Activated B cell treated with CpG ODN at 0.5 μM for 24 hours (primary cell): ENCODE results near the gene ZNF503. TPM values are rescaled to one million over a fixed set of nuclear protein-coding genes. Genes with fewer than 3 reads are reported as not detected.

Experiments
- ATAC-seq: fragments of 200-7000 bp; cut with Tn5 transposase; one replicate; pipeline ENCODE4 v1.10.0; 2021; ENCODE audit warnings: low read depth, mild to moderate bottlenecking, moderate library complexity
- CTCF ChIA-PET: fragments of 350-600 bp; sonication (Branson Sonifier 250); formaldehyde crosslinking; loops from one replicate; lab custom pipeline; 2021; ENCODE audit warnings: antibody characterized with exemption; lab: Charles Lee
- POLR2A ChIA-PET: fragments of 350-600 bp; sonication (Branson Sonifier 250); formaldehyde crosslinking; loops from one replicate; lab custom pipeline; 2021; ENCODE audit warnings: antibody characterized with exemption; lab: Charles Lee
- DNase-seq: peaks from one replicate; pipeline ENCODE4 v3.0.0; 2022
- H3K27ac Mint-ChIP-seq: one replicate; pipeline ENCODE4 v1.8.0; 2020; ENCODE audit warnings: mixed read lengths
- H3K27me3 Mint-ChIP-seq: one replicate; pipeline ENCODE4 v1.8.0; 2021; ENCODE audit warnings: mixed read lengths
- H3K36me3 Mint-ChIP-seq: one replicate; pipeline ENCODE4 v1.8.0; 2021; ENCODE audit warnings: low read depth, mixed read lengths
- H3K4me1 Mint-ChIP-seq: one replicate; pipeline ENCODE4 v1.8.0; 2021; ENCODE audit warnings: mixed read lengths
- H3K4me3 Mint-ChIP-seq: one replicate; pipeline ENCODE4 v1.8.0; 2020; ENCODE audit warnings: mild to moderate bottlenecking, mixed read lengths
- H3K9me3 Mint-ChIP-seq: one replicate; pipeline ENCODE4 v1.8.0; 2020; ENCODE audit warnings: mixed read lengths
- intact Hi-C: fragments of 100-400 bp; cut with micrococcal nuclease; formaldehyde crosslinking; loops from one replicate; pipeline ENCODE4 v1.15.1; 2024
- total RNA-seq: library from RNA; stranded (reverse); gene quantifications from 2 replicates; pipeline ENCODE4 v1.2.3, GENCODE V29; 2022
- TF ChIP-seq, protein P1 (sequence below): fragments of 200-600 bp; IDR thresholded peaks from one replicate; pipeline ENCODE4 v1.8.0; 2022; ENCODE audit warnings: antibody characterized with exemption, mild to moderate bottlenecking

The ZNF503 gene
- total RNA-seq, 1 donor from 2014 or later: not detected

DNA sequence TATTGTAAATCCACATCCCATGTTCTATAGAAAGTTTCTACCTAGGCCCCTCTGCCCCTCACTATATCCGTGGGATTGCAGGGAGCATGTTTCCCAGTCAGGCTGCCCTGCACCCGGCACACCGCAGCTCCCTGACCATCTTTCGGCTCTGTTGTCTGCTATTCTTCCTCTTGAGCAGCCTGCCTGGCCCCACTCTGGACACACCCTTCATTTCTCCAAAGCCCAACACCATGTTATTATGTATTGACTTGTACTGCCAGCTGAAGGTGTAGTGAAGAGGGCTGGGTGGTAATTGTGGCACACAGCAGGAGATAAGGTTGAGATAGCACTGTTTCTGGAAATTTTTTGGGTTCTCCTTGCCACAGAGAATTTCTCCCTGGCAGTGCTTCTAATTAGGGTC is 39.6 kb upstream of the ZNF503 start:
- POLR2A ChIA-PET: no interaction called here
- Mint-ChIP-seq H3K36me3 (no peaks in the 10 kb centered on the region), H3K9me3 (peaks cover 15% of the 10 kb centered on the region), H3K27ac (no peak overlapping the region), H3K27me3 (peaks cover 10% of the 10 kb centered on the region), H3K4me1 (no peaks in the 10 kb centered on the region), H3K4me3 (no peak overlapping the region)
- TF ChIP-seq, protein P1, sequence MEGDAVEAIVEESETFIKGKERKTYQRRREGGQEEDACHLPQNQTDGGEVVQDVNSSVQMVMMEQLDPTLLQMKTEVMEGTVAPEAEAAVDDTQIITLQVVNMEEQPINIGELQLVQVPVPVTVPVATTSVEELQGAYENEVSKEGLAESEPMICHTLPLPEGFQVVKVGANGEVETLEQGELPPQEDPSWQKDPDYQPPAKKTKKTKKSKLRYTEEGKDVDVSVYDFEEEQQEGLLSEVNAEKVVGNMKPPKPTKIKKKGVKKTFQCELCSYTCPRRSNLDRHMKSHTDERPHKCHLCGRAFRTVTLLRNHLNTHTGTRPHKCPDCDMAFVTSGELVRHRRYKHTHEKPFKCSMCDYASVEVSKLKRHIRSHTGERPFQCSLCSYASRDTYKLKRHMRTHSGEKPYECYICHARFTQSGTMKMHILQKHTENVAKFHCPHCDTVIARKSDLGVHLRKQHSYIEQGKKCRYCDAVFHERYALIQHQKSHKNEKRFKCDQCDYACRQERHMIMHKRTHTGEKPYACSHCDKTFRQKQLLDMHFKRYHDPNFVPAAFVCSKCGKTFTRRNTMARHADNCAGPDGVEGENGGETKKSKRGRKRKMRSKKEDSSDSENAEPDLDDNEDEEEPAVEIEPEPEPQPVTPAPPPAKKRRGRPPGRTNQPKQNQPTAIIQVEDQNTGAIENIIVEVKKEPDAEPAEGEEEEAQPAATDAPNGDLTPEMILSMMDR: no peak
- DNase-seq (no peak), ATAC-seq (no peak)
- CTCF ChIA-PET: interaction anchor here (0.8 kb wide), 1 partner anchor 13 kb away, joined by 3 read pairs; no protein-coding TSS in a partner anchor
- intact Hi-C loops: no loop called here

DNA sequence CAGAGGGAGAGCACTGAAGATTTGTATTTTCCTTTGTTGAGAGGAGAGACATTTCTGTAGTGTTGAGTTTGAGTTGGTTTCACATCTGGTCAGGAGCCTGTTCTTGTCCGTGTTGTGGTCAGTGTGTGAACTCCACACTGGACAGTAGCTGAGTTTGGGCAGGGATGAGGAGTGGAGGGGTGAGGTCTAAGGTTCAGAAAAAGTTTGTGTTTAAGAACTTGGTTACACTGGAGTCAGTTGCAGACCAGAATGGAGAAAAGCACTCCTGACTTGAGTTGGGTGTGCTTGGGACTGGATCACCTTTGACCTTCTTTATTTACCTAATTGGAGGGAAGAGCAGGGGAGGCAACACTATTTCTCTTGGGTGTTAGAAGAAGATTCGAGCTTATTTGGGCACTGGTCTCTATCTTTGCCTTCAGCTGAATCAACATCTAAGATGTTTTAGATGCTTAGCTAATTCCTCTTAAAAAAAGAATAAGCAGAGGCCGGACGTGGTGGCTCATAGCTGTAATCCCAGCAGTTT is 38.8 kb upstream of the ZNF503 start:
- CTCF ChIA-PET: no interaction called here
- Mint-ChIP-seq H3K4me1 (no peaks in the 10 kb centered on the region), H3K27me3 (peaks cover 10% of the 10 kb centered on the region), H3K36me3 (no peaks in the 10 kb centered on the region), H3K9me3 (peaks cover 15% of the 10 kb centered on the region), H3K27ac (no peak overlapping the region), H3K4me3 (no peak overlapping the region)
- no peak for DNase-seq
- ATAC-seq: no peak
- POLR2A ChIA-PET: no interaction called here
- TF ChIP-seq, protein P1: no peak
- intact Hi-C loops: no loop called here

DNA sequence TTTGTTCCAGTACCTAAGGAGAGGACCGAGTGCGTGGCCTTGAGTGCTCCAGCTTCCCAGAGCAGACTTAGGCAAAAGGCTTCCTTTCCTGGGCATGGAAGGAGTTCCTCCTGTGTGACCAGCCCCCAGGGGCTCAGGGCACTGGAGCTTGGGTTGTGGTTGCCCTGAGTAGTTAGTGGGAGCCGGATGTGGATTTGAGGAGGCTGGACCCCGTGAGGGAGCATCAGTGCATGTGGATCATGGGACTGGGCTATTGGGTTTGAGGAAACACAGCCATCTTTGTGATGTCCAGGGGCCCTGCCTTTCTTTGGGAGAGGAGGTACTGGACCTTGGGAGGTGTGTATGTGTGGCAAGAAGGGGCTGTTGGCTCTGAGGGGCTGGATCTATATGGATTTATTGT is 38.2 kb upstream of the ZNF503 start:
- Mint-ChIP-seq H3K27ac (no peak overlapping the region), H3K4me3 (no peak overlapping the region), H3K36me3 (no peaks in the 10 kb centered on the region), H3K27me3 (peaks cover 10% of the 10 kb centered on the region), H3K9me3 (peaks cover 15% of the 10 kb centered on the region), H3K4me1 (no peaks in the 10 kb centered on the region)
- TF ChIP-seq, protein P1: no peak
- DNase-seq (no peak), ATAC-seq (no peak)
- ChIA-PET POLR2A (no interaction called here), CTCF (no interaction called here)
- intact Hi-C loops: no loop called here

DNA sequence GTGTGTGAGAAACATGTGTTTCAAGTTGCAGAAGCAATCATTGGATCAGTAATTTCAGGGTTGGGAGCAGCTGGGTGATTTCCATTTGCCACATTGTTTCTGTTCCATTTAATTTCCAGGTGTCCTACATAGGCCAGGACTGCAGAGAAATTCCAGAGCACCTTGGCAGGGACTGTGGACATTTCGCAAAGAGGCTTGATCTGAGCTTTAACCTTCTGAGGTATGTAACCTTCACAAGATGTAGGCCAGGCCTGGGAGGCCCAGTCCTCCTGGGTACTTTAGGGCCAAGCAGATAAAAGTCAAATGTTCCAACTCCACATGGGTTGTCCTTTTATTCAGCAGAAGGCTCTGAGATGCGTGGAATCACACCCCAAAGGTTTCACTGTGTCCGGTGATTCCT is 36.7 kb upstream of the ZNF503 start:
- no peak for ATAC-seq
- DNase-seq: no peak
- TF ChIP-seq, protein P1: no peak
- Mint-ChIP-seq H3K4me3 (no peak overlapping the region), H3K27me3 (peaks cover 21% of the 10 kb centered on the region), H3K4me1 (no peaks in the 10 kb centered on the region), H3K36me3 (no peaks in the 10 kb centered on the region), H3K9me3 (peaks cover 8% of the 10 kb centered on the region), H3K27ac (no peak overlapping the region)
- CTCF ChIA-PET: no interaction called here
- POLR2A ChIA-PET: no interaction called here
- intact Hi-C loops: no loop called here

DNA sequence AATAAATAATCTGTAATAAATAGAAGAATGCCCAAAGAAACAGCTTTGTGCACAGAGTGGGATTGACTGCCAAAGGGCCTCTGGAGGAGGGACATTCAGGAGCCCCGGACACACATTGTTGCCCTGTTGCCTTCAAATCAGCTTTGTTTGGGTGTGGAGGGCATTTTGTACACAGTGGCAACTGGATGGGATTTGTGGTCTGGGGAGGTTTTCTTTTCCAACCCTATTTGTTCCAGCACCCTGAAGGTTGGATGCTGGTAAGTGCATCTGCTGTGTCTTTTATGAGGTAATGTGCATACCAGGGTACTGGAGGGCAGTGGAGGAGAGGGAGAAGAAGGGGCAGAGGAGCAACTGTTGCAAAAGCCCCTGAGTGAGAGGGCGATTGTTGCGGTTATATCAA is 36.1 kb upstream of the ZNF503 start:
- no peak overlapping the region for H3K27ac Mint-ChIP-seq
- H3K9me3 Mint-ChIP-seq: peaks cover 5% of the 10 kb centered on the region
- TF ChIP-seq, protein P1: no peak
- H3K27me3 Mint-ChIP-seq: peaks cover 27% of the 10 kb centered on the region
- no peaks in the 10 kb centered on the region for H3K4me1 Mint-ChIP-seq
- H3K4me3 Mint-ChIP-seq: no peak overlapping the region
- ATAC-seq (no peak), DNase-seq (no peak)
- H3K36me3 Mint-ChIP-seq: no peaks in the 10 kb centered on the region
- ChIA-PET POLR2A (no interaction called here), CTCF (no interaction called here)
- intact Hi-C loops: no loop called here
